Non-pigmented ciliary epithelial cell (primary cell): ENCODE data around the gene COL20A1.
"Not testable (repeated sequence)": the region's sequence is repeated elsewhere in the genome, so short reads cannot be mapped to it uniquely, and the experiment has no call there.

Experiments
- DNase-seq: peaks from one replicate; pipeline ENCODE4 v3.0.0-alpha.2; 2010; ENCODE audit warnings: low read depth

The COL20A1 gene

GRCh38 chr20:63377951-63378381 is 85.0 kb downstream of the COL20A1 start:
- no peak for DNase-seq

- DNase-seq = no peak
These were observed 85.6 kb downstream of the COL20A1 start for GRCh38 chr20:63378626-63379025.

GRCh38 chr20:63379296-63379695 is 86.3 kb downstream of the COL20A1 start:
- no peak for DNase-seq

GRCh38 chr20:63379872-63380271 is 86.9 kb downstream of the COL20A1 start:
- DNase-seq = not testable (repeated sequence)

- no peak for DNase-seq
These were observed 87.4 kb downstream of the COL20A1 start for GRCh38 chr20:63380346-63380870.

GRCh38 chr20:63381781-63382431 is 88.9 kb downstream of the COL20A1 start:
- DNase-seq = no peak

GRCh38 chr20:63382551-63383300 is 89.7 kb downstream of the COL20A1 start:
- DNase-seq = no peak

- DNase-seq = no peak
These were observed 90.6 kb downstream of the COL20A1 start for GRCh38 chr20:63383556-63383955.

- no peak for DNase-seq
These were observed 91.3 kb downstream of the COL20A1 start for GRCh38 chr20:63384336-63384735.
